ENCODE results near the gene MRPL52. TPM values are rescaled to one million over a fixed set of nuclear protein-coding genes. Genes with fewer than 3 reads are reported as not detected.

MRPL52 gene
- total RNA-seq, 2 experiments from 2014 or later: 100 to 181 TPM

- Histone ChIP-seq H3K27ac (ENCODE audit: low read depth, low read length, poor library complexity, severe bottlenecking) (peak overlapping the region; percentile 85), H4K20me1 (ENCODE audit: insufficient read depth, low read length) (no peaks in the 10 kb centered on the region), H2AFZ (ENCODE audit: low read length) (no peak overlapping the region), H3K4me2 (ENCODE audit: low read length) (peak overlapping the region; percentile 69), H3K79me2 (ENCODE audit: insufficient read depth, low read depth, low read length) (peaks cover 70% of the 10 kb centered on the region), H3K4me1 (ENCODE audit: insufficient read depth, low read length, poor library complexity, severe bottlenecking) (peaks cover 87% of the 10 kb centered on the region), H3K4me3 (ENCODE audit: low read depth, low read length, poor library complexity, severe bottlenecking) (peak overlapping the region; percentile 37), H3K9me3 (ENCODE audit: low read length) (0 out of 2 replicates have a peak, but pooled peaks cover 5% of the 10 kb centered on the region), H3K36me3 (ENCODE audit: insufficient read depth, low read length) (peaks cover 47% of the 10 kb centered on the region), H3K9me2 (ENCODE audit: insufficient read depth, low read length) (no peaks in the 10 kb centered on the region)
- ChIA-PET POLR2A (interaction anchor here (0.7 to 2.7 kb wide), 10 partner anchors 8 to 94 kb away, joined by 3 to 37 read pairs (median 4); partner anchors contain the start of genes OXA1L and SLC7A7), CTCF (ENCODE audit: unreplicated experiment) (interaction anchor here (1.1 kb wide), 1 partner anchor 13 kb away, joined by 5 read pairs; no protein-coding TSS in a partner anchor)
- intact Hi-C loops (cut with micrococcal nuclease; ENCODE audit: unreplicated experiment): no loop called here
- no TSS peak for BruUV-seq (replicated peaks)
- TF ChIP-seq EZH2phosphoT487 (IDR thresholded peaks at IDR 0.05; ENCODE audit: borderline replicate concordance, low read depth, low read length): no peak
- no peak for TF ChIP-seq CTCF (conservative IDR thresholded peaks at IDR 0.05; ENCODE audit: low read length)
- no peak for DNase-seq (ENCODE audit: low spot score)
Observed at GRCh38 chr14:22793976-22794375, 35.7 kb upstream of the MRPL52 start.

- Histone ChIP-seq H3K79me2 (ENCODE audit: insufficient read depth, low read depth, low read length) (peaks cover 69% of the 10 kb centered on the region; the same call in 1 of the 2 replicates), H3K27ac (ENCODE audit: low read depth, low read length, poor library complexity, severe bottlenecking) (peak overlapping the region; percentile 85), H3K4me3 (ENCODE audit: low read depth, low read length, poor library complexity, severe bottlenecking) (peak overlapping the region; percentile 37), H3K36me3 (ENCODE audit: insufficient read depth, low read length) (peaks cover 45% of the 10 kb centered on the region), H3K4me2 (ENCODE audit: low read length) (peak overlapping the region; percentile 69), H3K9me3 (ENCODE audit: low read length) (0 out of 2 replicates have a peak, but pooled peaks cover 5% of the 10 kb centered on the region), H3K9me2 (ENCODE audit: insufficient read depth, low read length) (no peaks in the 10 kb centered on the region), H4K20me1 (ENCODE audit: insufficient read depth, low read length) (no peaks in the 10 kb centered on the region), H2AFZ (ENCODE audit: low read length) (peak overlapping the region; percentile 5; the same call in 1 of the 2 replicates), H3K4me1 (ENCODE audit: insufficient read depth, low read length, poor library complexity, severe bottlenecking) (peaks cover 87% of the 10 kb centered on the region)
- BruUV-seq (replicated peaks): no TSS peak
- intact Hi-C loops (cut with micrococcal nuclease; ENCODE audit: unreplicated experiment): no loop called here
- TF ChIP-seq CTCF (conservative IDR thresholded peaks at IDR 0.05; ENCODE audit: low read length) (no peak), EZH2phosphoT487 (IDR thresholded peaks at IDR 0.05; ENCODE audit: borderline replicate concordance, low read depth, low read length) (no peak)
- peak; percentile 85 for DNase-seq (ENCODE audit: low spot score)
- POLR2A ChIA-PET: interaction anchor here (0.6 to 2.7 kb wide), 13 partner anchors 11 to 493 kb away, joined by 3 to 37 read pairs (median 3); partner anchors contain the start of genes OXA1L and SLC7A7
- CTCF ChIA-PET (ENCODE audit: unreplicated experiment): interaction anchor here (1.1 kb wide), 1 partner anchor 13 kb away, joined by 5 read pairs; no protein-coding TSS in a partner anchor
Observed at GRCh38 chr14:22794551-22794951, 35.1 kb upstream of the MRPL52 start.
